IPS-18c (cell line): ENCODE results near the gene CCNT2.

Experiments
- H3K4me3 ChIP-seq: 2 replicates; pipeline ENCODE4 v1.7.0; 2013; ENCODE audit warnings: low read depth, mild to moderate bottlenecking, low read length, moderate library complexity; ENCODE audit not compliant: insufficient read depth
- H3K9me3 ChIP-seq: one replicate; pipeline ENCODE4 v1.6.1; 2013; ENCODE audit warnings: mild to moderate bottlenecking, low read length, moderate library complexity; ENCODE audit not compliant: control insufficient read depth, insufficient read depth

The CCNT2 gene

GRCh38 chr2:135004005-135004746 is 85.6 kb downstream of the CCNT2 start:
- no peaks in the 10 kb centered on the region for H3K9me3 ChIP-seq
- no peak overlapping the region for H3K4me3 ChIP-seq

- no peak overlapping the region for H3K4me3 ChIP-seq
- H3K9me3 ChIP-seq = no peaks in the 10 kb centered on the region
Observed at GRCh38 chr2:135005753-135006152, 87.1 kb downstream of the CCNT2 start.
